Keratinocyte (primary cell): Measurements from ENCODE around the gene TSHR. TPM values are rescaled to one million over a fixed set of nuclear protein-coding genes. Genes with fewer than 3 reads are reported as not detected.

Experiments used
- DNase-seq: peaks from one replicate; pipeline ENCODE4 v3.0.0-alpha.2; 2011; ENCODE audit warnings: low read depth, missing footprints, low spot score
- FAIRE-seq: peaks from 2 replicates; lab custom pipeline; 2011; peaks lifted over from hg19 to GRCh38; lab: Jason Lieb, UNC
- H2AFZ ChIP-seq: 2 replicates; pipeline ENCODE4 v1.6.0; 2012; ENCODE audit warnings: low read length, control low read depth, inconsistent platforms; ENCODE audit not compliant: control insufficient read depth
- H3K27ac ChIP-seq: 2 replicates; pipeline ENCODE4 v1.5.1; 2011; ENCODE audit warnings: low read length; ENCODE audit not compliant: control insufficient read depth, insufficient read depth
- H3K27me3 ChIP-seq: 3 replicates; pipeline ENCODE4 v1.6.0; 2011; ENCODE audit warnings: low read length; ENCODE audit not compliant: control insufficient read depth, insufficient read depth; ENCODE audit errors: extremely low read depth
- H3K36me3 ChIP-seq, 2 experiments: 2 replicates in 1 of 2; 3 replicates in 1 of 2; pipeline ENCODE4 v1.5.1; 2011; ENCODE audit warnings: low read length in 2 of 2, mild to moderate bottlenecking in 1 of 2; ENCODE audit not compliant: control insufficient read depth in 2 of 2, insufficient read depth in 2 of 2; ENCODE audit errors: extremely low read depth in 1 of 2
- H3K4me1 ChIP-seq: 3 replicates; pipeline ENCODE4 v1.5.1; 2011; ENCODE audit warnings: low read length; ENCODE audit not compliant: control insufficient read depth, insufficient read depth; ENCODE audit errors: extremely low read depth
- H3K4me2 ChIP-seq: 3 replicates; pipeline ENCODE4 v1.6.0; 2011; ENCODE audit warnings: low read depth, low read length; ENCODE audit not compliant: control insufficient read depth, insufficient read depth; ENCODE audit errors: extremely low read depth
- H3K4me3 ChIP-seq, 3 experiments: fragments of 200-600 bp in 1 of 3; sonication (generic) in 1 of 3; 2 replicates in 2 of 3; 3 replicates in 1 of 3; pipeline ENCODE4 v1.5.1; 2011 to 2016; ENCODE audit warnings: low read length in 3 of 3, mild to moderate bottlenecking in 3 of 3, control low read depth in 2 of 3, inconsistent platforms in 1 of 3, low read depth in 1 of 3, mixed read lengths in 1 of 3, mixed run types in 1 of 3, moderate library complexity in 1 of 3; ENCODE audit not compliant: control insufficient read depth in 2 of 3, insufficient read depth in 2 of 3; ENCODE audit errors: extremely low read depth in 1 of 3
- H3K79me2 ChIP-seq: 2 replicates; pipeline ENCODE4 v1.6.0; 2012; ENCODE audit warnings: low read length; ENCODE audit not compliant: control insufficient read depth, insufficient read depth
- H3K9ac ChIP-seq: 3 replicates; pipeline ENCODE4 v1.6.0; 2011; ENCODE audit warnings: low read length; ENCODE audit not compliant: control insufficient read depth, insufficient read depth; ENCODE audit errors: extremely low read depth
- H3K9me1 ChIP-seq: 3 replicates; pipeline ENCODE4 v1.6.0; 2011; ENCODE audit warnings: low read length; ENCODE audit not compliant: control insufficient read depth, insufficient read depth; ENCODE audit errors: extremely low read depth
- H3K9me3 ChIP-seq: 2 replicates; pipeline ENCODE4 v1.5.1; 2012; ENCODE audit warnings: low read depth, low read length; ENCODE audit not compliant: control insufficient read depth
- H4K20me1 ChIP-seq: 3 replicates; pipeline ENCODE4 v1.6.0; 2011; ENCODE audit warnings: low read length; ENCODE audit not compliant: control insufficient read depth, insufficient read depth; ENCODE audit errors: extremely low read depth
- CTCF ChIP-seq, 3 experiments: IDR thresholded peaks in 1 of 3; conservative IDR thresholded peaks in 1 of 3; optimal IDR thresholded peaks in 1 of 3; 2 replicates in 2 of 3; 3 replicates in 1 of 3; pipeline versions ENCODE3 to v1.5.1; 2011; ENCODE audit warnings: low read length in 3 of 3, mild to moderate bottlenecking in 3 of 3, moderate library complexity in 2 of 3, control low read depth in 1 of 3, inconsistent platforms in 1 of 3; ENCODE audit not compliant: insufficient read depth in 2 of 3; ENCODE audit errors: extremely low read depth in 1 of 3
- EZH2 ChIP-seq: IDR thresholded peaks from one replicate; pipeline ENCODE4 v1.6.1; 2012; ENCODE audit warnings: inconsistent platforms, mild to moderate bottlenecking, low read length, moderate library complexity
- dilution Hi-C: fragments of 300-500 bp; cut with MboI; formaldehyde crosslinking; loops from one replicate; pipeline ENCODE4 v1.7.0; 2020; ENCODE audit warnings: low sequenced_read_pairs; ENCODE audit not compliant: extremely low pct_ligation_motif_present
- polyA plus RNA-seq, 5 experiments: library from polyadenylated mRNA; depleted of rRNA in 3 of 5; stranded (reverse) in 3 of 5; stranded (forward) in 1 of 5; unstranded in 1 of 5; fragments of >200 nt; gene quantifications; 1 replicate in 1 of 5; 2 replicates in 3 of 5; 3 replicates in 1 of 5; pipeline versions ENCODE4 v1.2.1 to v1.2.3, GENCODE V29; 2011 to 2012; ENCODE audit warnings: missing spikeins in 2 of 5, low read depth in 1 of 5, low replicate concordance in 1 of 5

The TSHR gene
- polyA plus RNA-seq, 1 donor (not counting 4 experiments of a cell fraction or from before 2014, with no cell fraction given): 0.03 TPM

- Histone ChIP-seq H3K36me3 (no peaks in the 10 kb centered on the region), H3K4me3 (no peak overlapping the region), H4K20me1 (no peaks in the 10 kb centered on the region), H3K79me2 (peaks cover 4% of the 10 kb centered on the region), H2AFZ (no peak overlapping the region), H3K9me3 (no peaks in the 10 kb centered on the region), H3K4me1 (peaks cover 9% of the 10 kb centered on the region), H3K27me3 (no peaks in the 10 kb centered on the region), H3K9me1 (no peaks in the 10 kb centered on the region), H3K27ac (no peak overlapping the region), H3K4me2 (no peak overlapping the region), H3K9ac (no peak overlapping the region)
- FAIRE-seq (no peak), DNase-seq (no peak)
- TF ChIP-seq EZH2 (no peak), CTCF (optimal IDR thresholded peaks at IDR 0.05 in 1 of 3, IDR thresholded peaks at IDR 0.05 in 1 of 3, conservative IDR thresholded peaks at IDR 0.05 in 1 of 3; ENCODE audit: extremely low read depth in 1 of 3, insufficient read depth in 2 of 3, low read length in 3 of 3) (no peak)
- dilution Hi-C loops: no loop called here
These were observed 32.1 kb upstream of the TSHR start for GRCh38 chr14:80923368-80923767.

DNA sequence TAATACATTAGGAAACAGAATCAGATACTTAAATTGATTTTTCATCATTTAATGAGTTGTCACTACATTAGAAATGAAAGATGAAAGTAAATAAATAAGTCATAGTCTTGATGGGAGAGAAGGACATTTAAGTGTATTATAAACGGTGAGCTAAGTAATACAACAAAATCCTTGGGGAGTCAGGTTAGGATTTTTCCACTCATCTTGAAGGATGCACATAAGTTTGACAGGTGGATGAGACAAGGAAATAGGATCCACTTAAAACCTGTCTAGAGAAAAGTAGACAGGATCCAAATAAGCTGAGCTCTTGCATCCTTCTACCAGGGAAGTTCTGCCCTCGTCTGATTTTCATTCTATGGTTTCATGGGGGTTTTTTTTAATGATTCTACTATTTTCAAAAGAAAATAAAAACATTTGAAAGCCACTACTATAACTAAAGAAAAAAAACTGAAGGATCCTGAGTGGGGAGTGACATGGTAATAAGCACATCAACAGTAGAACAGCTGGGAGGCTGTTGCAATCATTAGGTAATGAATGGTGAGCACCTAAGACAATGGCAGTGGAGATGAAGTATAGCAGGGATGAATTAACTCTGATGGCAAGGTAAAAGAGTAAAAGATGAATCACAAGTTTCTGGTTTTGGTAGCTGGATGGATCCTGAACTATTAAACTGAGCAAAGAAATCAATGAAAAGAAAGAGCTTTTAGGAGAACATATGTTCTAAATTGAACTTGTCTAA, 30.9 kb upstream of the TSHR start:
- dilution Hi-C loops: no loop called here
- DNase-seq: no peak

More for the DNA sequence above, 30.9 kb upstream of the TSHR start:
- Histone ChIP-seq H3K4me3 (no peak overlapping the region), H3K9ac (no peak overlapping the region), H2AFZ (no peak overlapping the region), H3K4me2 (no peak overlapping the region), H3K9me1 (no peaks in the 10 kb centered on the region), H3K79me2 (peaks cover 12% of the 10 kb centered on the region), H3K4me1 (peaks cover 9% of the 10 kb centered on the region), H3K27me3 (no peaks in the 10 kb centered on the region), H3K27ac (no peak overlapping the region), H4K20me1 (no peaks in the 10 kb centered on the region), H3K36me3 (no peaks in the 10 kb centered on the region), H3K9me3 (no peaks in the 10 kb centered on the region)
- no peak for FAIRE-seq
- TF ChIP-seq EZH2 (no peak), CTCF (optimal IDR thresholded peaks at IDR 0.05 in 1 of 3, IDR thresholded peaks at IDR 0.05 in 1 of 3, conservative IDR thresholded peaks at IDR 0.05 in 1 of 3; ENCODE audit: extremely low read depth in 1 of 3, insufficient read depth in 2 of 3, low read length in 3 of 3) (no peak)
